GM12878 (cell line): ENCODE data around the gene HSD17B4.

Experiments used
- CTCF ChIP-seq, 3 experiments: IDR thresholded peaks in 2 of 3; conservative IDR thresholded peaks in 1 of 3; 2 replicates each; pipeline ENCODE4 v1.5.1; 2011; ENCODE audit warnings: low read depth in 3 of 3, low read length in 3 of 3, mild to moderate bottlenecking in 3 of 3, control low read depth in 2 of 3, moderate library complexity in 2 of 3, inconsistent platforms in 1 of 3, mixed read lengths in 1 of 3; ENCODE audit not compliant: control insufficient read depth in 2 of 3, insufficient read depth in 1 of 3; ENCODE audit errors: extremely low read depth in 1 of 3
- DPF2 ChIP-seq: fragments of 450-650 bp; IDR thresholded peaks from 2 replicates; pipeline ENCODE4 v1.6.1; 2017; ENCODE audit warnings: mild to moderate bottlenecking
- GATAD2B ChIP-seq: fragments of 450-650 bp; conservative IDR thresholded peaks from 2 replicates; pipeline ENCODE4 v1.6.1; 2017; ENCODE audit warnings: low read depth, mild to moderate bottlenecking, moderate library complexity
- NFXL1 ChIP-seq: fragments of 450-650 bp; IDR thresholded peaks from 2 replicates; pipeline ENCODE4 v1.6.1; 2017; ENCODE audit warnings: antibody characterized with exemption, mild to moderate bottlenecking, borderline replicate concordance
- TAF1 ChIP-seq: IDR thresholded peaks from 2 replicates; pipeline ENCODE4 v1.6.1; 2011; ENCODE audit warnings: mild to moderate bottlenecking, low read depth, low read length, borderline replicate concordance

DNA sequence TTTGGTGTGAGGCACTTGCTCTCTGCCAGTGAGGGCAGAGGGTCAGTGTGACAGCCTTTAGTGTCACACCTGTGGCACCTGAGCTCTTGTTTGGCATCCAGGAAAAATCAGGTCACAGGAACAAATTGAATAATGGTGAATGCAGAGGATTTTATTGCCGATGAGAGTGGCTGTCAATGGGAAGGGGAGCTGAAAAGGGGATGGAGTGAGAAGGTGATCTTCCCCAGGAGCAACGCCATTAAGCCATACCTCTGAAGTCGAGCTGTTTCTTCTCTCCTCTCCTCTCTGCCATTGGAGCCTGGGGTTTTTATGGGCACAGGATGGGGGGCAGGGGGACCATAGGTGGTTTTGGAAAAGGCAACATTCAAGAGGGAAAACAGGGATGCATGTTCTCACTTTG lies 2.4 kb upstream of the HSD17B4 start:
- no peak for TF ChIP-seq CTCF (IDR thresholded peaks at IDR 0.05 in 2 of 3, conservative IDR thresholded peaks at IDR 0.05 in 1 of 3; ENCODE audit: control insufficient read depth in 2 of 3, extremely low read depth in 1 of 3, insufficient read depth in 1 of 3, low read depth in 3 of 3, low read length in 3 of 3)
- TF ChIP-seq TAF1, result no peak
- TF ChIP-seq GATAD2B, result no peak
- no peak for TF ChIP-seq NFXL1
- TF ChIP-seq DPF2, result no peak
